GM21619 (cell line): ENCODE measurements around the gene SH3RF3.

ENCODE experiments used
- ATAC-seq: cut with Tn5 transposase; IDR thresholded peaks from one replicate; pipeline ENCODE4 v1.9.1; 2021; ENCODE audit not compliant: unreplicated experiment

The SH3RF3 gene

DNA sequence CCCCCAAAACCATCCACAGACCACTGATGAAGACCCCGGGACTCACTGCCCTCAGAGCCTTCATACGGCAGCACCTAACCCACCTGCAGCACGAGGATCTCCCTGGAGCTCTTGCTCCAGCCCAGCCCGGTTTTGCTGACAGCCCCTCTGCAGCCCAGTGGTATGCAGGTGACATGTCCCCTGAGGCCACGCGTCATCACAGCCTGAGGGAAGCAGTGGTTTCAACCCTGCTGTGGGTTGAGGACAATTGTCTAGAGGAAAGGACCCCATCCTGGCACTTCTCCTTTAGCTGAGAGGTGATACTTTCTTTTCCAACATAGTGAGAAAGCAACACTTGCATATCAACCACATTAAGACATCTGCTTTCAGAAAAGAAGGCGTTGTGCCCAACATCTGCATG, 350.8 kb downstream of the SH3RF3 start:
- ATAC-seq = no peak

DNA sequence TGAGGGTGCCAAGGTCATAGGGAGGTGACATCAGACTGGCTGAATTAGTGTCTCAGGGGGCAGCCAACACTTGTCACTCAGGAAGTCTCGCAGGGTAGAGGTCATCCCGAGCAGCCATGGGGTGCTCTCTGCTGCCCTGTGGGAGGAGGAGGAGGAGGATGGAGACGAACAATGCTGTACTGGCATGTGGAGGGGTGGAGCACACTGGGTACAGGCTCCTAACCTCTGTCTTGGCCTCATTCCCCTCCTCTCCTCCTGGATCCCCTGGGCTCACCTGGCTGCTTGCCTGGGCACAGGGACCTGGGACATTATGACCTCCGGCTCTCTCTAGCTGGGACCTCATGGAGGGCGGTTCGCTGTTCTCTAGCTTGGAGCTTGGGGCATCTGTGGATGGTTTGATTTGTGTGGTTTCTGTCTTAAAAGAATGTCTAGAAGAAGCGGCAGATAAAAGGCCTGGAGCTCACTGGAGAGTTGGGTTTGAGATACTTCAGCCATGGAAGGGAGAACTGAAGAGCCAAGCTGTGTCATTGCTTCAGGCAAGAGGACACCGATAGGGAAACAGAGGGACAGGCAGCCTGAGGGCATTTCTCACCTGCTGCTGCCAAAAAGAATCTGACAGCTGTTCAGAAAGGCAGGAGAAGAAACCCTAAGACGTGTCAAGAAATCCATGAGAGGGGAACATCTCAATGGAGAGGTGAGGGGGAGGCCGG, 351.6 kb downstream of the SH3RF3 start:
- ATAC-seq = no peak

DNA sequence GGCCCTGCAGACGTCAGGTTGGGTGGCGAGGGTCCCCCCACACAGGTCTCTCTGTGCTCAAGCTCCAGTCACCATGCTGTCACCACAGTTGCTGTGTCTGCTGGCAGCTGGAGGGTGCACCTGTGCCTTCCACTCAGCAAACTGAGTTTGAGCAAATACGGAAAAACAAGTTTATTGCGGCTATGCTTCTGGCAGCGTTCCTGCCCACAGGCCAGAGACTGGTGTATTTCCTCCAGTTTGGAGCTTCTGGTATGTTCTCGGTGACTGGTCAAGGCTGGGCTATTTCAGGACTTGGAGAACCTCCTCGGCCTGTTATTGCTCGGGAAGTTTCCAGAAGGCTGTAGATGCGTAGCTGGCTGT, 352.2 kb downstream of the SH3RF3 start:
- no peak for ATAC-seq

DNA sequence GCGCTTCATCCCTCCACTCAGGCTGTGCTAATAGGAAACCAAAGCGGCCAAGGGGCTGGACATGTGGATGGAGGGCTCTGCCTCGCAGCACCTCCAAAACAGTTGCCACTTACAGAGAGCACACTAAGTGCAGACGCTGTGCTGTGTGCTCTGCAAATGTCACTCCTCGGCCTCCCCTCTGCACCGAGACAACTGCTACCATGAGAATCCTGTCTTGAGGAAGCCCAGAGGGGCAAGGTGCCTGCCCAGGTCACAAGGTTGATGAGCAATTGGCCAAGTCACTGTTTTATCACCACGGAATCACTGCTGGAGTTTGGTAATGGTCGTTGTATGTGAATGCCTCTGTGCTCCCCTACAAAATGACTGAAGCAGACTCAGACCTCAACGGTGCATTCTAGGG, 352.6 kb downstream of the SH3RF3 start:
- no peak for ATAC-seq

DNA sequence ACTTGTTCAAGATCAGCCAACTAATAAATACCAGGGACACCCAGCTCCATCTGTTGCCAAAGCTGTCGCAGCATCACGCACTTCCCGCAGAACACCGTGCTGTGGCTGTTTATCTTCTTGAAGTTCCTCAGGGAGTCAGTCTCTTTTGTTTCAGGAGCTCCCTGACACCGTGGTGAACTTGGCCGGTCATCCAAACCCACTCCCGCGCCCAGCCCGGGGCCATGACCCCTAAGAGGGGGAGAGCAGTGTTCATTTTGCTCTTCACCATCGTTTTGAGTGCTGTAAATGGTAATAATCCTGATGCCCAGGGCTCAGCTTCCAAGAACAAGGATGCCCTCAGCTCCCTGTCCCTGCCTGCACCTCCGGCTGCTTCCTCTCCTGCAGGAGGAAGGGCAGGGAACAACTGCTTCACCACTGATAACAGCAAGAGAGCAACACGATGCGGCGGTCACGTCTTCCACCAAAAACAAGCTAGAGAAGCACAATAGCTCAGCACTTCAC, 353.4 kb downstream of the SH3RF3 start:
- no peak for ATAC-seq

DNA sequence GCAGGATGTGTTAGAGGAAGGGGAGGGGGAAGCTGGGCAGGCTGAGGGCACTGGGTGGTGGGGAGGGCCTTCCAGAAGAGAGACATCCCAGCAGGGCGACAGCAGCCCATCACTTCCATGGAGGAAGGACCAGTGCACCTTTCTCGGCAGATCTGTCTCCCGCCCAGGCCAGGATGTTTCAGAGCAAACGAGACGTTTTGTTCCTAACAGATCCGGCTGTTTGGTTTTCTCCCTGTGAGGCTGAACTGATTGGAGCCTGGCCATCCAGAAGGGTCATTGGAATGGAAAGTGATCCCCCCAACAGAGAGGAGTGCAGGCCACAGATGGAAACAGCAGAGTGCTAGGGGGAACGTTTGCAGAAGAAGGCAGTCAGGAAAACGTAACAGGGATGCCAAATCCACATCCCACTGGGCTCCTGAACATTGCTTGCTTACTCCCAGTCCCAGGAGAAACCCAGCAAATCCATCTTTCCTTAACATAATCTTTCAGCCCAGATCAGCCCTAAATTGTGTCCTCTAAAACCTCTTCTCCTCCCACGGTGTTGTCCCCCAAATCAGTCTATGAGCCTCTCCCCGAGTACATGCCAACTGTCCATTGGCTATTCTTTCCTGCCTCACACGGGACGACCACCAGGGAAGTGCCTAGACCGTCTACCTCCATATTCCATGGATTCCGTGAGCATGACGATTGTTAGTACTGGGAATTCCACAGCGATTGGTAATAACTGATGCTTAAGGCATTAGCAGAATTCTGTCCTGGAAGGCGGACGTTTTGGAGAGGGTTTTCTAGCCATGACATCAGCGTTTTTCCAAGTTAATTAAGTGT, 357.9 kb downstream of the SH3RF3 start:
- ATAC-seq = no peak

DNA sequence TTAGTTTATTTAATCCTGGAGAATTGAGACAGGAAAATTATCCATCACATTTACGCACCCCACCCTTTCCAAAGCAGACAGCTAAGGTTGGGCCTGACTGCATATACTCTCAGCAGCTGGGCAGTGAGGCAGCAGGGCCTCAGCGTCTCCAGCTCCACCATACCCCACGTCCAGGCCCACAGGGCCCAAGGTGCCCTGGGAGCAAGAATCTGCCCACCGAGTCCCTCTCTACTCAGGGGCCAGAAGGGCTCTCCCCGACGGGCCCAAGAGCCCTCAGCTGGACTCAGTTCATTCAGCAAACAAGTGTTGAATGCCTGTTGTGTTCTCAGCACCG, 358.5 kb downstream of the SH3RF3 start:
- no peak for ATAC-seq

DNA sequence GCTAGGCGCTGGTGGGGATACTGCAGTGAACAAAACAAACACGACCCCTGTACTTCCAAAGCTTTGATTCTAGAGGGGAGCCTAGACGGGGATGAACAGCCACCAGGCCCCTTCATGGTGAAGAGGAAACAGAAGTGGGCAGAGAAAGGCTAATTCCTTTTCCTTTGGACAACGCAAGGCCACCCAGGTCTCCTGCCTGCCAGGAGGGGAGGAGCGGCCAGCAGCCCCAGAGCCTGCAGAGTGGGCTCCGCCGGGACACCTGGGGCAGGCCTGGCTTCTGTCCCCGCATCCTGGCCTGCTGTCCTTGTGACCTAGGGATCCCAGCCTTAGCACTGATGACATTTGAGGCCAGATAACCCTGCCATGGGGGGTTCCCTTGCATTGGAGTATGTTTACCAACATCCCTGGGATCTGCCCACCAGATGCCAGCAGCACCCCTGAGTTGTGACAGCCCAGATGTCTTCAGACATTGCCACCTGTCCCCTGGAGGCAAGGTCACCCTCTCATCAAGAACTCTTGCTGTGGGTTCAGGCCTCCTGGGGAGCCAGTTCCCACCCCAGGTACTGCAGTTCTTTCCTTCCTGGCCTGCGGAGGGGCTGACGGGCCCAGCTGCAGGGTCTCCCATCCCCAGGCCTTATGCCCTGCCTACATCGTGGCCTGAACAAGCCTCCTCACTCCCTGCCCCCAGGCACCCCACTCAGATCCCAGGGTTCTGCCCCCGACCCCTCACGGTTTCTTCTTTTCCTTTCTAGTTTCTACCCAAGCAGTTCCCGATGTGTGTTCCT, 359.1 kb downstream of the SH3RF3 start:
- ATAC-seq = no peak

DNA sequence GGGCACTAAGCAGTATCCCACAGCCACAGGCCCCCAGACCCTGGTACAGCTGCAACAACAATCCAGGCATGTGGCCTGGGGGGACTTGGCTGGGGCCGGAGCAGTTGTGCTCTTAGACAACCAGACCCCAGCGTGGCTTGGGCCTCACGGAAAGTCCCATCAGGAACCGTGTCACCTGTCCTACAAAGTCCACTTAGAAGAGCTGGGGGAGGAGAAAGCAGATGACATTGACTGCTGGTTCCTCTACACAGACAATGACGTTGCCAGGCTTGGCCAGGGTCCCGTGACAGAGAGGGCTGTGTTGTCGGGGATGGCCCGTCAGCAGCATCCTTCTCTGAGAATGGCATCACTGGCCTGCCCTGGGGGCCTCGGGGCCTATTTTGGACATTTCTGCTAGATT, 360.3 kb downstream of the SH3RF3 start:
- ATAC-seq = no peak

DNA sequence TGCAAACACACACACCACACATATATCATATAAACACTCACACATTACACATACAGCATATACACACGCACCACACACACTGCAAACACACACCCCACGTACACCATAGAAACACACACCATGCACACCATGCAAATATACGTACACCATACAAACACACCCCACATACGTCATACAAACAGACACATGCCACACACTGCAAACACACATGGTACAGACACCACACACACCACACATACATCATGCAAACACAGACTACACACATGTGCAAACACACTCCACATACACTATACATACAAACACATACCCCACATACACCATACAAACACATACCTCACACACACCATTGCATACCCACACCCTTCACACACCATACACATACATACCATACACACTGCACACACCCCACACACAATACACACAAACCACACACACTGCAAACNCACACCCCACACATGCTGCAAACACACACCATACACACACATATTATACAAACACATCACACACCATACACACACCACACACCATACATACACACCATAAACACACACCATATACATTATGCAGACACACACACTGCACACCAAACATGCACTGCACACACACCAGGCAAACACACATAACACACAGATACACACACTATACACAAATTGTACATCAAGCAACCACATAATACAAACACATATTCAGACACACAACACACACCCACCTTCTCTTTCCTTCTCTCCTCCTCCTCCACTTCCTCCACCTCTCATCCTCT, 364.4 kb downstream of the SH3RF3 start:
- no peak for ATAC-seq

DNA sequence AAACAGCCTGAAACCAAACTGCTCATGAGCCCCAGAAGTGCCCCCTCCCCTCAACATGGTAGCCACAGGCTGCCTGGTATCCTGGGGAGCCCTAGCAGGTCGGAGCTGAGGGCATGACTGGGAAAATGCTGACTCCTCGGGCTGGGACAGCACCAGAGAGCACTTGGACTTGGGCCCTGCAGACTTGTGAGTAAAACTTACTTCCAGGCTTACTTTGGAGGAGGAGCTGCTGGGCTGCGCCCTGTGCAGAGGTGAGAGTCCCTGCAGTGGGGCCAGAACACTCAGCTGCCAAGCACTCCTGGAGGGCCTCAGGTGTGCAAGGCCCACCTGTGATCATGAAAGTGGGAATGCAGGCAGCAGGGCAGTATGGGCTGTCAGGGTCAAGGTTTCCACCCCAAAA, 365.3 kb downstream of the SH3RF3 start:
- ATAC-seq = no peak

DNA sequence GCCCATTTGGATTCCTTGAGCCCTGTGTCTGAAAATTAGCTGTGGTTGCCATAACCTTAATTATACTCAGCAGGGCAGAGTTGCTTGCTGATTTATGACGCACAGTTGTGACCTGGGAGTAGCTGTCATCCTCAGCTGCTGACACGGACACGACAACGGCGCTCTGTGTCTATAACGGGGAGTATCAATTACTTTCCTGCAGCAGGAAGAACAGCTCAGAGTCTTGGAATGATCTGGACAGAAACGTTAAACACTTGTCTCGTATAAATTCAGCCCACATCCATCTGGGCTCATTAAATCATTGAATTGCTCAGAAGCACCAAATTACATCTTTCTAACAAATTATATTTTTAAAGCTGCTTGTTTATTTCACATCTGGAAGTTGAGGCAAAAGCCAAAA, 368.5 kb downstream of the SH3RF3 start:
- ATAC-seq = no peak

DNA sequence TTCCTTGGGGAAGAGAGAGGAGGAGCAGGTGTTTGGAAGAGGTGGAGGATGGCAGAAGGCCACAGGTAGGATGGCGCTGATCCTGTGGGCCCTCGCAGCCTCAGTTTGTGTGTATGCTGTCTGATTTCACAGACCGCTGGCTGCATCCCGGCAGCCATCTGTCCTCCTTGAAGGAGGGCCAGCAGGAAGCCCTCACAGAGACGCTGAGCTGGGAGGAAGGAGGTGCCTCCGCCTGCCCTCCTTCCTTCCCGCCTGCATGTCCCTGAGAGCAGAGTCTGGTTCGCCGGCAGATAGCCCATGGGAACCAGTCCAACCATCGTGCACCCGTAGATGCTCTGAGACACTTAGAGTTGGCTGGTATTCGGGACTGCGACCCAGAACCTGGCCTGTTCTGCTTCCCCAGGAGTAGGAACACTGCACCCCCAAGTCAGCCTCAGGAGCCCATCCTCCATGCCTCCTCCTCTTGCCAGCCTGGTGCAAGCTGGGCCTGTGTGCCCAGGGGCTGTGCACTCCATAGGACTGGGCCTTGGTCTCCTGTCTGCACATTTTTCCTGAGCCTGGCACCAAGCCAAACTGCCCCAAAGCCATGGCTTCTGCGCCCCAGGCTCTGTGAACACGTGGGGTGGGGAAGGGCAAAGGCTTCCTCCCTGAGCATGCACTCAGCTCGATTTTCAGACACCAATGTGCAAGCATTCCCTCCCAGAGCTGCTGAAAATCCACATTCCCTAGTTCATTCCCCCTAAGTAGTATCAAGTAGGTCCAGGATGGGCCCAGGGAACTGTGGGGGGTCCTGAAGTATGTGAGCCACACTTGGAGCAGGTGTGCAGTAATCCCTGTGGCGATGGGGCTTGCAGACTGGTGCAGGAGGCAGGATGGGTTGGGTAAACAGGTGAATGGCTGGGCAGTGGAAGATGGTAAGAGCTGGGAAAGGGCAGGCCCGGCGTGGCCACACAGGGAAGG, 369.2 kb downstream of the SH3RF3 start:
- ATAC-seq = no peak

DNA sequence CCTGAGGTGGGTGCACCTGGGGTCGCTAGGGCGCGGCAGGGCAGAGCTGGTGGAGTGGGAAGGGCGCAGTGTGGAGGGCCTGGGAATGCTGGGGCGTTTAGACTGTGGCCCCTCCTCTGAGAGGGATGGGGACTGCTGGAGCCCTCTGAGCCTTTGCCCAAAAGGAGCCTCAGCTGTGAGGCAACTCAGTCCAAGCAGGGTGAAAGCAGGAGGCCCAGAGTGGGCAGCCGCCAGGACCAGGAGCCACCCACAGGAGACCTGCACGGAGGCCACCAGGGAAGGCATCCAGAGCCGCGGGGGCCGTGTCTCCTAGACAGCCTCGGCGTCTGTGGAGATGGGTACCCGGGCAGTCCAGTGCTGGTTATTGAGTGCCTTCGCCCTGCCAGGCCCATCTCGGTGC, 369.9 kb downstream of the SH3RF3 start:
- ATAC-seq = no peak

DNA sequence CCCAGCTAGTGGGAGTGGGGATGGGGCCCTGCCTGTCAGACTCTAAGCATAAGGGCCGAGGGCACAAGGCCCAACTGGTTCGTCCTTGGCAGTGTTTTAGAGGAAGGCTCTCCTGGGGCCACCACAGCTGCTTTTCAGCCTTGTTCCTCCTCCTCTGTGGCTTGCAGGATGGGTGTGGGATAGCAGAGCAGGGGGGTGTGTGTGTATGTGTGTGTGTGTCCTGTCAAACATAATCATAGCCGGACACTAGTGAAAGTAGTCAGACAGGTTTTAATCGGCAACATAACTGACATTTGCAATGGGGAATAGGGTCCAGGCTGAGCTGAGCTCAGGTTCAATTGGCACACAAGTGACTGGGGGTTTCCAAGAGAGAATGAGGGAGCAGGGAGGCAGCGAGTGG, 370.6 kb downstream of the SH3RF3 start:
- ATAC-seq = no peak

DNA sequence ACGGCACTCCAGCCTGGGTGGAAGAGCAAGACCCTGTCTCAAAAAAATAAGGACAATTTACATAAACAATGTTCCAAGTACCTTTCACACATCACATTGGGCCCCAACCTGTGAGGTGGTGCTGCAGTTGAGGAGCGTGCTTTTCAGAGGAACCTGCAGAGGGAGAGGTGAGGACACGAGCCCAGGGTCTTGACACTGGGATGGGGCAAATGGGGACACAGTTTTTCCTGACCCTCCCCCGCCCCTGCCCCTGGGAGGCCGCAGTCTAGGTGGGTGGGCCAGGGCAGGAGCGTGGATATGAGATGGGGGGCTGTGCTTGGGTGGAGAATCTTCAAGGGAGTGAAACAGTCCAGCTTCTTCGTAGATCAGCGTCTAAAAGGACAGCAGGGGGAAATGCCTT, 371.9 kb downstream of the SH3RF3 start:
- no peak for ATAC-seq

DNA sequence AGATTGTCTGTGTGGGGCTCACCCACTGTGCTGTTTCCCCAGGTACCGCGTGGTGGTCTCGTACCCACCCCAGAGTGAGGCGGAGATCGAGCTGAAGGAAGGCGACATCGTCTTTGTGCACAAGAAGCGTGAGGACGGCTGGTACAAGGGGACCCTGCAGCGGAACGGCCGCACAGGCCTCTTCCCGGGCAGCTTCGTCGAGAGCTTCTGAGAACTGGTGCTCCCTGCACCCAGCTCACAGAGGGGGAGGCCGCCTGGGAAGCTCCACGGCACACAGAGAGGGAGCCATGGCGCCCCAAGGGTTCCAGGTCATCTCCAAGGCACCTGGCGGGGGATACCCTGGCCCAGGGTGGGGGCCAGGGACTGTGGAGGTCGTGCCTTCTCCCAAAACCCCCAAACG, 372.5 kb downstream of the SH3RF3 start:
- ATAC-seq = no peak

DNA sequence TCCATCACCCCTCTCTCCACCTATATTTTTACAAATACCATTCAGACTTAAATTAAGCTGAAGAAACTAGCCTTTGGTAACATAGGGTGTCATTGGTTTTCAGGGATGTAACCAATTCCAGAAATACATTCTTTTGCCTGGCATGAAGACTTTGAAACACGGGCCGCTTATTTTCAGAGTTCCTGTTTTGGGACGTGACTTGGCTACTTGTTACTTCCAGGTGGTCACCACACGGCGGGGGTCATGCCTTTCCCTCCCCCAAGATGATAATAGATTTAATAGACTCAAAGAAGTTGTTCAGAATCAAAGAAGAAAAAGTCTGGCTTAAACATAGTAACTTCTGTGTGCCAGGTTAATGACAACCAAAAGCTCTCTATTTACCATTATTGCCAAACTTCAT, 374.2 kb downstream of the SH3RF3 start:
- no peak for ATAC-seq

DNA sequence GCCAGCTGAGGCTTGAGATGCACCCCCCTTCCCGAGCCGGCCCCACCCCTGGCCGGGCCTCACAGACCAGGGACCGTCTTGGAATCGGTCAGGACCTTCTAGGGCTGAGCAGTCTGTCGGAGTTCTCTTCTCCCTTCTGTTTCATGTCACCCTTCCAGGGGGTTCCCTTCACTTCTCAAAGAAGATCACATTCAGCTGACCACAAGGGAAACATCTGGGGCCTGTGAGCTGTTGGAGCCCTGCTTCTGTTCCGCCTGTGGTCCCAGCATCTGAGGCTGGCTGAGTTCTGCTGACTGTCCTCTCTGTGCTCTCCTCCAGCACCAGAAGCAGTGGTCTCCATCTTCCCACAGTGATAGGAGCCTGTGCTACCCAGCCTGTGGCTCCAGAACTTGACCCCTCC, 378.2 kb downstream of the SH3RF3 start:
- ATAC-seq = no peak

DNA sequence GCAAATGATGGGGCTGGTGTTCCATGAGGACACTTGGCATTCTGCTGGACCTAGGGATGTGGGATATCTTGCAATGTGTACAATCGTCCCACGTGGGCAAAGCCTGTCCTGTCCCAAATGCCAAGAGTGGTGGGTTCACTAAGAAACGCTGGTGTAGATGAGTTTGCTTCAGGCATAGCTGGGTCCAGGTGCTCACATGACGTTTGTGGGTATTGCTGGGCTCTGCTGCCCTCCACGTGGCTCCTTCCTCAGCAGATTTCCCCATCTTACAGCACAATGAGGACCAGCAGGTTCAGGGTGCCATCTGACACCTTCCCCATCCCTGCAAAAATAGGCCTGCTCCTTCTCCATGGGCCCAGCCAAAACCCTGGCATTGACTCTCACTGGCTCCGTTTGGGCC, 378.8 kb downstream of the SH3RF3 start:
- no peak for ATAC-seq
